Panc1 (cell line): ENCODE results near the gene ZDHHC9. TPM values are rescaled to one million over a fixed set of nuclear protein-coding genes. Genes with fewer than 3 reads are reported as not detected.

ENCODE experiments used
- ATAC-seq: fragments of 200-7000 bp; cut with Tn5 transposase; 2 replicates; pipeline ENCODE4 v1.9.1; 2020; ENCODE audit warnings: mild to moderate bottlenecking, moderate library complexity
- BruUV-seq: library from RNA; stranded (reverse); fragments of 400-500 nt; replicated peaks from 2 replicates; lab custom pipeline; 2021; lab: Mats Ljungman, UMichigan
- CTCF ChIA-PET: fragments of 300-600 bp; sonication (Branson Sonifier 250); formaldehyde crosslinking; loops from one replicate; lab custom pipeline; 2022; ENCODE audit warnings: antibody characterized with exemption; lab: Charles Lee
- POLR2A ChIA-PET: fragments of 300-600 bp; sonication (Branson Sonifier 250); formaldehyde crosslinking; loops from one replicate; lab custom pipeline; 2022; ENCODE audit warnings: antibody characterized with exemption; lab: Charles Lee
- DNase-seq: peaks from one replicate; pipeline ENCODE4 v3.0.0-alpha.2; 2010; ENCODE audit warnings: low read depth, low spot score
- H3K27ac ChIP-seq: 2 replicates; pipeline ENCODE4 v1.5.1; 2011; ENCODE audit warnings: mild to moderate bottlenecking, low read length, inconsistent platforms
- H3K27me3 ChIP-seq: fragments of 200-500 bp; sonication (Bioruptor generic); 2 replicates; pipeline ENCODE4 v1.6.0; 2014; ENCODE audit warnings: low read length, inconsistent platforms; ENCODE audit not compliant: control insufficient read depth, insufficient read depth
- H3K36me3 ChIP-seq: fragments of 200-500 bp; sonication (Bioruptor generic); 2 replicates; pipeline ENCODE4 v1.5.1; 2014; ENCODE audit warnings: inconsistent platforms, mild to moderate bottlenecking, low read length, moderate library complexity; ENCODE audit not compliant: control insufficient read depth, insufficient read depth
- H3K4me1 ChIP-seq: 2 replicates; pipeline ENCODE4 v1.5.1; 2011; ENCODE audit warnings: inconsistent platforms, mild to moderate bottlenecking, low read length, moderate library complexity; ENCODE audit not compliant: control insufficient read depth, insufficient read depth
- H3K4me3 ChIP-seq, 2 experiments: 2 replicates each; pipeline ENCODE4 v1.5.1; 2011 to 2012; ENCODE audit warnings: low read depth in 2 of 2, low read length in 2 of 2, mild to moderate bottlenecking in 2 of 2, inconsistent platforms in 1 of 2, moderate library complexity in 1 of 2
- H3K9me3 ChIP-seq: fragments of 200-500 bp; sonication (Bioruptor generic); 2 replicates; pipeline ENCODE4 v1.5.1; 2014; ENCODE audit warnings: low read depth, mild to moderate bottlenecking, inconsistent platforms, low read length, moderate library complexity; ENCODE audit not compliant: control insufficient read depth, insufficient read depth
- CTCF ChIP-seq: fragments of 450-650 bp; IDR thresholded peaks from 2 replicates; pipeline ENCODE4 v1.5.1; 2017; ENCODE audit warnings: mild to moderate bottlenecking
- POLR2AphosphoS5 ChIP-seq: IDR thresholded peaks from 2 replicates; pipeline ENCODE4 v1.6.1; 2012; ENCODE audit warnings: mild to moderate bottlenecking, low read depth, low read length, moderate library complexity
- REST ChIP-seq, 2 experiments: IDR thresholded peaks; 2 replicates each; pipeline ENCODE4 v1.6.1; 2011 to 2012; ENCODE audit warnings: low read depth in 2 of 2, control low read depth in 1 of 2, low read length in 1 of 2, mild to moderate bottlenecking in 1 of 2, moderate library complexity in 1 of 2; ENCODE audit not compliant: insufficient read depth in 1 of 2
- TCF7L2 ChIP-seq: IDR thresholded peaks from 2 replicates; pipeline ENCODE4 v1.6.1; 2011; ENCODE audit warnings: mild to moderate bottlenecking, low read depth, low read length, inconsistent platforms
- in situ Hi-C: cut with HindIII; loops from 2 replicates; pipeline ENCODE4 v1.10.0; 2016; ENCODE audit warnings: low sequenced_read_pairs, low pct_unique_long_range_greater_than_20kb
- intact Hi-C: fragments of 100-400 bp; cut with micrococcal nuclease; formaldehyde crosslinking; loops from one replicate; pipeline ENCODE4 v1.10.0; 2022; ENCODE audit not compliant: unreplicated experiment
- total RNA-seq: library from RNA; stranded (reverse); gene quantifications from one replicate; pipeline ENCODE4 v1.2.1, GENCODE V29; 2021; ENCODE audit not compliant: unreplicated experiment

Gene ZDHHC9
- total RNA-seq, 1 experiment from 2014 or later = 57.2 TPM

GRCh38 chrX:129823115-129823514, 20.6 kb downstream of the ZDHHC9 start:
- DNase-seq (no peak), ATAC-seq (peak; percentile 94)
- Histone ChIP-seq H3K27ac (no peak overlapping the region), H3K36me3 (peaks cover 3% of the 10 kb centered on the region), H3K27me3 (no peaks in the 10 kb centered on the region), H3K9me3 (no peaks in the 10 kb centered on the region), H3K4me1 (no peaks in the 10 kb centered on the region), H3K4me3 (no peak overlapping the region)
- ChIA-PET CTCF (interaction anchor here (0.6 to 1.1 kb wide), 5 partner anchors 33 to 219 kb away, joined by 3 to 7 read pairs (median 4); no protein-coding TSS in a partner anchor), POLR2A (no interaction called here)
- TF ChIP-seq REST (IDR thresholded peaks at IDR 0.05; ENCODE audit: insufficient read depth in 1 of 2, low read depth in 2 of 2, low read length in 1 of 2) = no peak
- peak; percentile 74 for TF ChIP-seq CTCF
- TF ChIP-seq TCF7L2 = no peak
- no peak for TF ChIP-seq POLR2AphosphoS5
- TSS peak; percentile 54 for BruUV-seq
- in situ Hi-C loops (no loop called here), intact Hi-C loops (loop anchor here (2.0 kb wide), 1 partner anchor 218 kb away; no protein-coding TSS in a partner anchor)

GRCh38 chrX:129818123-129818522, 25.6 kb downstream of the ZDHHC9 start:
- in situ Hi-C loops = no loop called here
- H3K27ac ChIP-seq = no peak overlapping the region
- POLR2A ChIA-PET = no interaction called here
- TF ChIP-seq CTCF = no peak
- intact Hi-C loops = no loop called here
- no peak overlapping the region for H3K4me3 ChIP-seq
- no peak for ATAC-seq
- no peaks in the 10 kb centered on the region for H3K27me3 ChIP-seq
- no peaks in the 10 kb centered on the region for H3K4me1 ChIP-seq
- CTCF ChIA-PET = no interaction called here
- BruUV-seq = TSS peak; percentile 21
- no peaks in the 10 kb centered on the region for H3K9me3 ChIP-seq
- DNase-seq = no peak
- no peaks in the 10 kb centered on the region for H3K36me3 ChIP-seq
